HG03460 (cell line): Measurements from ENCODE around the gene NUCB2.
"Not testable (repeated sequence)": the region's sequence is repeated elsewhere in the genome, so short reads cannot be mapped to it uniquely, and the experiment has no call there.

Experiments used
- ATAC-seq: cut with Tn5 transposase; IDR thresholded peaks from one replicate; pipeline ENCODE4 v1.9.1; 2021; ENCODE audit not compliant: unreplicated experiment

The NUCB2 gene

DNA sequence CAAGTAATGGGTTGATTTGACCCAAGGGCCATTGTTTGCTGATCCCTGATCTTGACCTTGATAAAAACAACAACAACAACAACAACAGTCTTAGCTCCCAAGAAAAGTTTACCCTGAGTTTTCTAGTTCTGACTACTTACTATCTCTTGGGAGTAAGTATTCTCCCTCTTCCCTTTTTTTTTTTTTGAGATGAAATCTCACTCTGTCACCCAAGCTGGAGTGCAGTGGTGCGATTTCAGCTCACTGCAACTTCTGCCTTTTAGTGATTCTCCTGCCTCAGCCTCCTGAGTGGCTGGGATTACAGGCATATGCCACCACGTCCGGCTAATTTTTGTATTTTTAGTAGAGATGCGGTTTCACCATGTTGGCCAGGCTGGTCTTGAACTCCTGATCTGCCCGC, 8.0 kb upstream of the NUCB2 start:
- ATAC-seq = not testable (repeated sequence)

DNA sequence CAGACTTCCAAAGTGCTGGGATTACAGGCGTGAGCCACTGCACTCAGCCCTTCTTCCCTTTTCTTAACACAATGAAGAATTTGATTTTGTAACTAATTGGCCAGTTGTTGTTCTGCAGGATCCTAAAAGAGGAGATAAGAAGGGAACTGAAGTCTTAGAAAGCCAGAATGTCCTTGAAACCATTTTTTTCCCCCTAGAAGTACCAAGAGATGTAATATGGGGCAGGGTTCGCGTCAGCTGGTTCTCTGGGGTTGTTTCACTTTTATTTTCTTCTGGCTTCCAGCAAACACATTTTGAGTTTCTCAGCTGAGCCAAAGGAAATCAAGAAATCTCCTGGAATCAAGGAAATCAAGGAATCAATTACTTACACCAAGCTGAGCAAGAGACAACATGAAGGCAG, 7.6 kb upstream of the NUCB2 start:
- no peak for ATAC-seq

DNA sequence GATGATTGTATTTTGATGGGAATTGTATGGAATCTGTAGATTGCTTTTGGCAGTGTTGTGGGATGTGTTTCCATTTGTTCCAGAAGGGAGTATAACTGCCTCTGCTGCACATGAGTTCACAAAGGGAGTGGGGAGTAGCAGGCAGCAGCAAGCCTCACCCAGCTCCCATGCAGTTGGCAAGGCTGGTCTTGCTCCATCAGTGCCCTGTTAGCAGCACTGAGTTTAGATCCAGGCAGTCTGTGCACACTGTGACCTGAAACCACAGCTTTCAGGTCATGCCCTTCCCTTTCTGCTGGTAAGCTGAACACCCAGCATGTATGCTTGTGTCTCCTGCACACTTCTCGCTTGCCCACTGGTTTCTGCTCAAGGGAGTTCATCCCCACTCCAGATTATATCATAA, 3.7 kb upstream of the NUCB2 start:
- no peak for ATAC-seq

DNA sequence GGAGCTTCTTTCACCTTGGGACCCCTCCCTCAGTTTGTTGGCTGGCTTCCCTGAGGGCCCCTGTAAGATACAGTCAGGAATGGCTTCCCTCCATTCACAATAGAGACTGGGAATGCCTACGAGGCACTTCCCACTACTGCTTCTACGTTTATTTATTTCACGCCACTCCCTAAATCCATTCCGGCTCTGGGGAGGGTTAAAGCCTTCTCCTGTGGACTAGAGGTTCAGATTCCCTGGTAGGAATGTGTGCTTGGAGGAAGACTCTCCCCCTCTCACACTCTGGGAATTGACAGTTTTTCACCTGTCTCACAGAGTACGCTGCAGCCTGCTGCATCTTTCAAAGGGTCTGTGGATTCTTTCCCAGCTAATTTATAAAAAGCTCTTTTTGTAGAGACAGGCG, 3.3 kb upstream of the NUCB2 start:
- no peak for ATAC-seq

DNA sequence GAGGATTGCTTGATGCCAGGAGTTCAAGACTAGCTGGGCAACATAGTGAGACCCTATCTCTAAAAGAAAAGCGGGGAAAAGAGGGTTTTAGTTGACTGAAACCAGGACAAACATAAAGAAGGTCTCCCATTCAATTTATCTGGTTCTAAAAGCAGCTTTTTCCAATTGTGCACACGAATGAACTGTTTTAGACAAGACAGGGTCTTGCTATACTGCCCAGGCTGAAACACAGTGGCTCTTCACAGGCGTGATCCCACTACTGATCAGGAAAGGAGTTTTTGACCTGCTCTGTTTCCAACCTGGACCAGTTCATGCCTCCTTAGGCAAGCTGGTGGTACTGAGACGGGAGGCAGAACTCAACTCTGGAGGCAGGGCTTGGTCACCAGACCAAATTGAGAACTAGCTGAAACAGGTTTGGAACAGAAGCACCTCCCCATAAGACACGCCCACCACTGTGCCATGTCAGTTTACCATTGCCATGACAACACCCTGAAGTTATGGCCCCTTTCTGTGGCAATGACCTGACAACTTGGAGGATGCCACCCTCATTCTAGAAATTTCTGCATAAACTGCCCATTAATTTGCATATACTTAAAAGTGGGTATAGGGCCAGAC, 2.8 kb upstream of the NUCB2 start:
- no peak for ATAC-seq

DNA sequence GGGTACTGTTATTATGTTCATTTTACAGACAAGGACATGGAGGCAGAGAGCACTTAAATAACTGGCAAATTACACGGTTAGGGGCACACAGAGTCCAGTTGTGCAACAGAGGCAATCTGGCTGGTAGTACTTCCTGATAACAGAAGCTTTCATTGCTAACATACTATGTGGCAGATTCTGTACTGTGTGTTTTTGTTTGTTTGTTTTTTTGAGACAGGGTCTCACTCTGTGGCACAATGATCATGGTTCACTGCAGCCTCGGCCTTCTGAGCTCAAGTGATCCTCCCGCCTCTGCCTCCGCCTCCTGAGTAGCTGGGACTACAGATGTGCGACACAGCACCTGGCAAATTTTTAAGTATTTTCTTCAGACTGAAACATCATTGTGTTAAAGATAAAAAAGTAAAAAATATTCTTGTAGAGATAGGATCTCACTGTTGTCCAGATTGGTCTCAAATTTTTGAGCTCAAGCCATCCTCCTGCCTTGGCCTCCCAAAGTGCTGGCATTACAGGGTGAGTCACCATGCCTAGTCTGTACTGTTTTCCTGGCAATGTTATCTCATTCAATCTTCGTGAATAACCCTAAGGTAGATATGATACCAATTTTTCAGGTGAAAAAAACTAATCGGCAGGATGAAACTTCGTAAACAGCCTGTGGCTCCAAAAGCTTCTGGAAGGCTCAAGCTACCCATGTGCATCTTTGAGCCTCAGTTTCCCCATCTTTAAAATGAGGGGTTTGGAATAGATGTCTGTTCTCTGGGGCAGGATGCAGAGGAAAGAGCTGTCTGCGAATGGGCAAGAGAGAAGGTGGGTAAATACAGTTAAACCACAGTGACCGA, 921 bp upstream of the NUCB2 start:
- ATAC-seq = no peak

DNA sequence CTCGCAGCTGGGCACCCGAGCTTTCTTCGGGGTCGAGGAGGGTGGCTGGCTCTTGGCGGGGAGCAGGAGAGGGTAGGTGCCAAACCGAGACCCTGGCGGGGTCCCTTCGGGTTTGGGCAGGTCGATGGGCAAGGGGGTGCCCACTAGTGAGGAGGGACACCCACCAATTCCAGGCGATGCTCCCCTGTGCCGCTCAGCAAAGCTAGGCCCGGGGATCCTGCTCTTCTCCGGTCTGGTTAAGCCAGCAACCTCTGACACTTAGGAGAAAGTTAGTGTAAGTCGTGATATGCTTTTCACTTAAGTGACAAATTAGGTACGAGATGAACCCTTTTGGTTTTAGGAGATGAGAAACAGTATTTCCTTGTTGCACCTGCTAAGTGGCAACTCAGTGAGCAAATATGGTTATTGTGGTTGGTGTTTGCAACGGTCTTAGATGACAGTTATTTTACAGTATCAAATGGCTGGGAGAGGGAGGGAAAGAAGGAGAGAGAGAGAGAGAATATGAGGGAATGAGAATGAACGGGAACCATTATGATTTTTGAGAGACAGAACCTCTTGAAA, 565 bp downstream of the NUCB2 start:
- ATAC-seq = peak; percentile 27

DNA sequence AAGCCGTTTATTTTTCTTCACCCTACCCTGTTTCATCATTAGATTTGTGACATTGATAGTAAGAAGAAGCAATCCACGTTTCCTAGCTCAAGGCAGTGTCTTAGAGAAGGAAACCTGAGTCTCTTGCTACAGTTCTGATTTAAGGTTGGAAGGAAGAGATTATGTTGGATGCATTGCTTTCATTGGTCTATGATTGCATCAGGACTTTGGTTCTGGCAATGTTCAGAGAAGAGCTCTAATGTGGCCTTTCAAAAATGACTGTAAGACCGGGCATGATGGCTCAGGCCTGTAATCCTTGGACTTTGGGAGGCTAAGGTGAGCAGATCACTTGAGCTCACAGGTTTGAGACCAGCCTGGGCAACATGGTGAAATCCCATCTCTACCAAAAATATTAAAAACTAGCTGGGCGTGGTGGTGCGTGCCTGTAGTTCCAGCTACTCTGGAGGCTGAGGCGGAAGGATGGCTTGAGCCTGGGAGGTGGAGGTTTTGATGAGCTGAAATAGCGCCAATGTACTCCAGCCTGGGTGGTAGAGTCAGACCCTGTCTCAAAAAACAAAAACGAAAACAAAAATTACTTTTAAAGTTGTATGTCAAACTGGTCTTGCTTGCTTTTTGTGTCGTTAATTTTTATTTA, 4.1 kb downstream of the NUCB2 start:
- ATAC-seq = no peak

DNA sequence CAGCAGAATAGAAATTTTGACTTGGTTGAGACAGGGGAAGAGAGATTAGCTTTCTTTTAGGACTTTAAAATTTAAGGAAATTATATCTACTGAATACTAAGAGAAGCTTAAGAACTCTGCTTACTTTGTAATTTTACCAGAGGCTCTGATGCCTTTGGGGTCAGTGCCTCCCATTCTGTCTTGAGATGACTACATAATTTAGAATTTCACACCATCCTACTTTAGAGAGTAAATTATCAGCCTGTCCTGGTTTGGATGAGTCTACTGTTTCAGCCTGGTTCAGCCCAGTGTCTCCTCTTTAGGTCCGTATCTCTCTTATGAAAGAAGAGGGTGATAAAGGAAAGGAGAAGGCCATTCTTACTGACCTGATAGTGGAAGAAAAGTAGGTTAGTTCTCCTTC, 9.8 kb downstream of the NUCB2 start:
- no peak for ATAC-seq

DNA sequence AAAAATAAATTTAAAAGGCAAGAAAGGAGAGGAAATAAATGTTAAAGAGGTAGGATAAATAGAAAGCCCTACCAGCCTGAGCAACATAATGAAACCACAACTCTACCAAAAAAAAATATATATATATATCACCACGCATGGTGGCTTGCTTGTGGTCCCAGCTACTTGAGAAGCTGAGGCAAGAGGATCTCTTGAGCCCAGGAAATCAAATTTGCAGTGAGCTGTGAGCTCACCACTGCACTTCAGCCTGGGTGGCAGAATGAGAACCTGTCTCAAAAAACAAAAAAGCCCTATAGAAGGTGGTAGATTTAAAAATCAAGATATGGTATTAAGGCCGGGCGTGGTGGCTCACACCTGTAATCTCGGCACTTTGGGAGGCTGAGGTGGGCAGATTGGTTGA, 10.5 kb downstream of the NUCB2 start:
- ATAC-seq = no peak

DNA sequence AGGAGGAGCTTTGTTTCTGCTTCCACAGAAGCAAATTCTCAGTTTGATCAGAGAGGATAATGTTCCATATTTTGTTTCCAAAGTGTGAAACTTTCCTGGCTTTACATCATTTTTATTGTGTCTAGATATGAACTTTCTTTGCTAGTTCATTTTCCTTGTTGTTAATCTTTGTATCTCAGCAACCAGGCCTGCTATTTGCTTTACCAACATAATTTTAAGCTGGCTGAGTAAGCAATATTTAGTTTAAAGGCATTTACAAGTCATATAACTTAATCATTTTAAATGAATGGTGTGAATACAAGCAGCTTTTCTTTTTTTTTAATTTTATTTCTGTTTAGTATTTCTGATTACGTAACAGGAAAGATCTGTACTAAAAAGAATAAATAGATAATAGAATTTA, 15.2 kb downstream of the NUCB2 start:
- no peak for ATAC-seq

DNA sequence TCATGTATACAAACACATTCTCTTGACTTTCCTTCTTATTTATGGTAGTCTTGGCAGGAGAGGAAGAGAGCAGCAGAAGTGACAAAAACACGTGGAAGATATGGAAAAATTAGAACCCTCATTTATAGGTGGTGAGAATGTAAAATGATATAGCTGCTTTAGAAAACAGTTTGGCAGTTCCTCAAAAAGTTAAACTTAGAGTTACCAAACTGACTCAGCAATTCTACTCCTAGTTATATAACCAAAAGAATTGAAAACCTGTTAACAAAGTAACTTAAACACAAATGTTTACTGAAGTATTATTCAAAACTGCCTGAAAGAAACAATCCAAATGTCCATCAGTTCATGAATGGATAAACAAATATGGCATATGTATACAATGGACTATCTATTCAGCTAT, 16.8 kb downstream of the NUCB2 start:
- no peak for ATAC-seq

DNA sequence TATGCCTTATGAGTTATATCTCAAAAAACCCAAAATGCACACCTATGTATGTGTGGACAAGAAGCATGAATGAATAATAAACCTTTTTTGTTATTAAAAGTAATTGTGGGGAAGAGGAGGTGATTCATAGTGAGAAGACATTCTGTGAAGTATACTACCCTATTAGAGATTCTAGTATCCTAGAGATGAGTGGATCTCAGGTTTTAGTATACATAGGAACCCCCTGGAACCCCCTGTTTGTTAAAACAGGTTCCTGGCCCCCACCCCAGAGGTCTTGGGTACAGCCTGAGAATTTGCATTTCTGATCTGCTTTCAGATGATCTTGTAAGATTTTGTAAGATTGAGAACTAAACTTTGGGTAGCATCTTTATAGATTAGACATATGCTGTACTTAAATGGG, 17.5 kb downstream of the NUCB2 start:
- ATAC-seq = peak; percentile 58

DNA sequence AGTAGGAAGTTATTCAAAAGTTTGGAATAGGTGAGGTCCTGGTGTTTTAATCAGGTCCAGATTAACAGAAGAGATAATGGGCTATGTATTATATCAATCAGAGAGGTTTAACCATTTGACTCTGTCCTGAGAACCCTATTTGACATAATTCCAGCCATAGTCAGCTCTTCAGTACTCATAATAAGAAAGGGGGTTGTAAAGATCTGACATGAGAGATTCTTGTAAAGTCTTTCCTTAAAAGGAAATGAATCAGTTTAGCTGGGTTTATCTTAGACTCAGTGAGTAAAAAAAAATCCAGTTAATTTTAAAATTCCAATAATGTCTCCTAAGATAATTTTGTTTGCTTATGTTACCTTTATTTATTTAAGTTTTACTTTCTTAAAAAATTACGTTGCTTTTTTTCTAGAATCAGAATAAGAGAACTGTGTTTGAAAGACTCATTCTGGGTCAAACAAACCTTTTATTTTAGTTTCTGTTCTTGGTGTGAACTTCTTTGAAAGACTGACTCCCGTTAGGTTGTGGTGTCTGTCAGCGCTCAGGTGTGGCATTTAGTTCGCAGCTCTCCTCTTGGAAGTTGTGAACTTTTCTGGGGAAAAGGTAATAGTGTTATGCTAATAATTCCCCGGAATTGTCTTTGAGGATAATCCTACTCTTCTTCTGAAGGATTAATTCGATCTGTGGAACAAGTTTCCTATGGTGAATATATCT, 20.5 kb downstream of the NUCB2 start:
- ATAC-seq = no peak

DNA sequence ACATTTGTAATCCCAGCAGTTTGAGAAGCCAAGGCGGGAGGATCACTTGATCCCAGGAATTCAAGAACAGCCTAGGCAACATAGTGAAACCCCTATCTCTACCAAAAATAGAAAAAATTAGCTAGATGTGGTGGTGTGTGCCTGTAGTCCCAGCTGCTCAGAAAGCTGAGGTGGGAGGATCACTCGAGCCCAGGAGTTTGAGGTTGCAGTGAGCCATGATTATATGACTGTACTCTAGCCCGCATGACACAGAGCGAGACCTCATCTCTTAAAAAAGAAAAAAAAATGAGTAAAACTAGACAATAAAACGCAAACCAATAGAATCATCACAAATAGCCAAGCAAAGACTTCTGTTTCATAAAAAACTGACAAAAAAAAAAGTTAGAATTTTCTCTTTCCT, 21.8 kb downstream of the NUCB2 start:
- peak; percentile 60 for ATAC-seq

DNA sequence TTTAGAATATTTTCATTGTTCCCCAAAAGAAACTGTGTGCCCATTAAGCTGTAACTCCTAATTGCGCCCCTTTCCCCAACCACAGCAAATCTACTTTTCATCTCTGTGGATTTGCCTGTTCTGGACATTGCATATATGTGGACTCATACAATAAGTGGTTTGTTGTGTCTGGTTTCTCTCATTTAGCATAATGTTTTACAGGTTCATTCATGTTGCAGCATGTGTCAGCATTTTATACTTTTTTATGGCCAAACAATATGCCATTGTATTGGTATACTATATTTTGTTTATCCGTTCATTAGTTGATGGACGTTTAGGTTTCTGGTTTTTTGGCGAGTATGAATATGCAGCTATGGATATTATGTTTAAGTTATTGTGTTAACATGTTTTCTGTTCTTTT, 23.8 kb downstream of the NUCB2 start:
- no peak for ATAC-seq

DNA sequence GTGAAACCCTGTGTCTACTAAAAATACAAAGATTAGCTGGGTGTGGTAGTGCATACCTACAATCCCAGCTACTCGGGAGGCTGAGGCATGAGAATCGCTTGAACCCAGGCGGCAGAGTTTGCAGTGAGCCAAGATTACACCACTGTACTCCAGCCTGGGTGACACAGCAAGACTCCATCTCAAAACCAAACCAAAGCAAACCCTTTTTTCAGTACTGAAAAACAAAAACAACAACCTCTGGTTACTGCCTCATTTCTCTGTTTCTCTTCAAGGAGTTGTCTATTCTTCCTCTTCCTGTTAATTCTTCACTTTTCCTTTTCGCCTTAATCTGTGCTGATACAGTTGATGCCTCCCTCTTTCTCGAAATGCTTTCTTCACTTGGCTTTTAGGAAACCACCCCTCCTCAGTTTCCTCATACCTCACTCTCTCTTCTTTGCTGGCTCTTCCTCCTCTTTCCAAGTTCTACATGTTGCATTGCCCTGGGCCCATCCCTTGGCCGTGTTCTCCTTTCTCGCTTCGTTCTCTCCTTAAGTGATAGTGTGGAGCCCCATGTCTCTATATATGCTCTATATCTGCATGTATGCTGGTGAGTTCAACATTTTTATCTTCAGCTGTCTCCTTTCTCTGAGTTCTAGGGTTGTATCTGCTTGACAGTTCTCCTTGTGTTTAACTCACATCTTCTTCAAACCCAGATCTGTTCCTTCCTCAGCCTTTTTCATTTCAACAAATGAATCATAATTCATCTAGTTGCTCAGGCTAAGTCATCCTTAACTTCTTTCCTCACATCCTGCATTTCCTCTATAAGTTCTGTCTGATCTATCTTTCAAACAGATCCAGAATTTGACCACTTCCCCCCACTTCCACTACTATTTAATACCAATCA, 37.1 kb downstream of the NUCB2 start:
- ATAC-seq = no peak

DNA sequence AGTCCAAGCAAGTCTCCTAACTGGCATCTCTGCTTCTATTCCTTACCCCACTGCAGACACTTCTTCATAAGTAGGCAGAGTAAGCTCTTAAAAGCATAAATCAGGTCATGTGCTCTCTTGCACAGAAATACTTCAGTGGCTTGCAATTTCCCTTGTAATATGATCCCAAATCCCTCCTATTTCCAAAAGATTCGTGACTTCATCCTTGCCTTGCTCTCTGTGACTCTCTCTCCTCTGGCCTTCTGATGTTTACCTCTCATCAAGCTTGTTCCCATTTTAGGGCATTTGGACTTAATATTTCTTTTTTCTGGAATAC, 37.7 kb downstream of the NUCB2 start:
- ATAC-seq = no peak

DNA sequence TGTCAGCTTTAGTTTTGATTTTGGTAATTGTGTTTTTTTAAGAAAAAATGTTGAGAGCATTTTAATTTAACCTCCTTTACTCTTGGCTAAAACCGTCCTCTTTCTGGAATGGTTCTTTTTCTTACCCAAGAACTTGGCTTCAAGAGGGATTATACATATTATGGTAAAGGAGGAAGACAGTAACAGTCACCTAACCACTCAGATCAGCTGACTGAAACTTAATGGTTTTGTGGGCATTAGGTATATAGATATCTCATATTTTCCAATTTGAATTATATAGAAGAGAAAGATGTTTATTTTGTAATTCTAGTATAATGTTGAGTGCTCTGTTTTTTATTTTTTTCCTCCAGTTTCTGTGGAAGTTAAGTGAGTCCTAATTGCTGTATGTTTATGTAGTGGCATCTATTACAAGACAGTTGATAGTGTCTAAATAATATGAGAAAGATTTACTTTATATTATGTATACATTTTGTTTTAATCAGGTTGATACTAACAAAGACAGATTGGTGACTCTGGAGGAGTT, 38.4 kb downstream of the NUCB2 start:
- ATAC-seq = no peak

DNA sequence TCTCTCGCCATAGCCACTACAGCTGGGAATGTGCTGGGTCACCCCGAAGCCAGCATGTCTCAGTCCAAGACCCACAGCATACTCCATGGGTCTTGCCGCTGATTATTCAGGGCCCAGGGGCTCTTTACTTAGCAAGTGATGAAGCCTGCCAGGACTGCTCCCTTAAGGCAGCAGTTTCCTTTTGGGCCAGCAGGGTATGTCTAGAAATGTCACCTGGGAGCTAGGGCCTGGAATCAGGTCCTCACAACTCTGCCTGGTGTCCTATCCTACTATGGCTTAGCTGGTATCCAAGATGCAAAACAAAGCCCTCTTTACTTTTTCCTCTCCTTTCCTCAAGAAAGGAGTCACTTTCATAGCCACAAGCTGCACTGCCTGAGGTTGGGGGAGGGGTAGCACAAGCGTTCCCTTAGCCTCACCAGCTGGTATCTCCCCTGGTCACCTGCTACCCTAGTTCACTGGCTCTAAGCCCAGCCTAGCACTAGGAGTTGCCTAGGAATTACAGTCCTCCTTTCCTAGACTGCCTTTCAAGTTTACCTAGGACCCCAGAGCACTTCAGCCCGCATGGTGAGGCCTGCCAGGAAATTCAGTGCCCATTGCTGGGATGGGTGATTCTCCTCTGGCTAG, 52.4 kb downstream of the NUCB2 start:
- ATAC-seq = no peak
